OCI-M2 (cell line): ENCODE results near the gene TAS2R13.

Source experiments
- DNase-seq: peaks from one replicate; lab custom pipeline; 2025; ENCODE audit not compliant: unreplicated experiment; lab: John Stamatoyannopoulos, UW

The TAS2R13 gene, protein sequence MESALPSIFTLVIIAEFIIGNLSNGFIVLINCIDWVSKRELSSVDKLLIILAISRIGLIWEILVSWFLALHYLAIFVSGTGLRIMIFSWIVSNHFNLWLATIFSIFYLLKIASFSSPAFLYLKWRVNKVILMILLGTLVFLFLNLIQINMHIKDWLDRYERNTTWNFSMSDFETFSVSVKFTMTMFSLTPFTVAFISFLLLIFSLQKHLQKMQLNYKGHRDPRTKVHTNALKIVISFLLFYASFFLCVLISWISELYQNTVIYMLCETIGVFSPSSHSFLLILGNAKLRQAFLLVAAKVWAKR

DNA sequence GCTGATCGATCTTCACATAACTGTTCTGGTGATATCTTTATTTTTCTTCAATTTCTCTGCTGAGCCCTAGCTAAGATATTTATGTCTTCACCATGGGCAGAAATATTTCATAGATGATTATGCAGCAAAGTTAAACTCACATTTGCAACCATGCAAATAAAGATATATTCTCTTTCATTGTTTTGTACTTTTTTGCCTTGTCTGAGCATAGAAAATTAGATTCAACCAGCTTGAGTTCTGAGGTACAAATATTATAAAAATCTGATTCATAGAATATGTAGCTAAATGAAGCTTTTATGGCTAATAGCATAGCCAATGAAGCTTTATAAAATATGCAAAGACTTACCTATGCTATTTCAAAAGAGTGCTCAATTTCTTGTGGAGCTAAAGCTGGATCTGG is at the start of gene TAS2R13:
Gene TAS2R13, minus strand, starts transcription at position 101 of the 400 bp plus-strand sequence. CDS start 264 bp downstream, outside the sequence.
- DNase-seq: no peak

DNA sequence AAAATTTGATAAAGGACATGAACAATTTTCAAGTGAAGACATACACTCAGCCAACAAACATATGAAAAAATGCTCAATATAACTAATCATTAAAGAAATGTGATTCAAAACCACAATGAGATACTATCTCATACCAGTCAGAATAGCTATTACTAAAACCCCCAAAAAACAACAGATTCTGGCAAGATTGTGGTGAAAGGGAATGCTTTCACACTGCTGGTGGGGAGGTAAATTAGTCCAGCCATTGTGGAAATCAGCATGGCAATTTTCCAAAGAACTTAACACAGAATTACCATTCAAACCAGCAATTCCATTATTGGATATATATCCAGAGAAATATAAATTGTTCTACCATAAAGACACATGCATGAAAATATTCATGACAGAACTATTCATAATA is 48.4 kb upstream of the TAS2R13 start:
- DNase-seq: no peak

DNA sequence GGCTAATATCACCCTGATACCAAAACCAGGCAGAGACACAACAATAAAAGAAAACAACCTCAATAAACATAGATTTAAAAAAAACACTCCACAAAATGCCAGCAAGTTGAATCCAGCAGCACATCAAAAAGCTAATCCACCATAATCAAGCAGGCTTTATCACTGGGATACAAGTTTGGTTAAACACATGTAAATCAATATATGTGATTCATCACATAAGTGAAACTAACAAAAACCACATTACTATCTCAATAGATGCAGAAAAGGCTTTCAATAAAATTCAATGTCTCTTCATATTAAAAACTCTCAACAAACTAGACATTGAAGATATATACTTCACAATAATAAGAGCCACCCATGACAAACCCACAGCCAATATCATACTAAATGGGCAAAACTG is 46.7 kb upstream of the TAS2R13 start:
- DNase-seq: no peak

GRCh38 chr12:10952645-10953044 is 43.3 kb upstream of the TAS2R13 start:
- DNase-seq: no peak

DNA sequence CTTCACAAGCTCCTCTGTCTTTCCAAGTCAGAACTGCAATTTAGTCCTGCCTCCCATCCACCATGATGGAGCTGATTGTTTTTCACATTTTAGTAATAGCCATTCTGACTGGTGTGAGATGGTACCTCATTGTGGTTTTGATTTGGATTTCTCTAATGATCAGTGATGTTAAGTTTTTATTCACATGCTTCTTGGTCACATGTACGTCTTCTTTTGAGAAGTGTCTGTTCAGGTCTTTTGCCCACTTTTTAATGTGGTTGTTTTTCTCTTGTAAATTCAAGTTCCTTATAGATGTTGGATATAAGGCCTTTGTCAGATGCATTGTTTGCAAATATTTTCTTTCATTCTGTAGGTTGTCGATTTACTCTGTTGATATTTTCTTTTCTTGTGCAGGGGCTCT is 33.8 kb upstream of the TAS2R13 start:
- DNase-seq: no peak

GRCh38 chr12:10941916-10942607 is 32.7 kb upstream of the TAS2R13 start:
- DNase-seq: no peak

DNA sequence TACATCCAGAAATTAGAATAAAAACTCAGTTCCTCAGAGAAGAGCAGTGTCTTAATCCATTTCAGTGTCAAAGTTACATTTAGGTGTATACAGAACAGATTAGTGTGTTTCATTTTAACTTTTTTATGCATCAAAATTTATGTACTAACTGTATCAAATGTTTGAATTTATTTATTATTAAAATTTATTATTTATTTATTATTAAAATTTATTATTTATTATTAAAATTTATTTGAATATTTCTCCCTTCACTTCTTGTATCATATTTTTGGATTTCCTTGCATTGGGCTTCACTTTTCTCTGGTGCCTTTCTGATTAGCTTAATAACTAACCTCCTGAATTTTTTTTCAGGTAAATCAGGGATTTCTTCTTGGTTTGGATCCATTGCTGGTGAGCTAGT is 32.0 kb upstream of the TAS2R13 start:
- no peak for DNase-seq

GRCh38 chr12:10940389-10940788 is 31.0 kb upstream of the TAS2R13 start:
- DNase-seq: no peak

DNA sequence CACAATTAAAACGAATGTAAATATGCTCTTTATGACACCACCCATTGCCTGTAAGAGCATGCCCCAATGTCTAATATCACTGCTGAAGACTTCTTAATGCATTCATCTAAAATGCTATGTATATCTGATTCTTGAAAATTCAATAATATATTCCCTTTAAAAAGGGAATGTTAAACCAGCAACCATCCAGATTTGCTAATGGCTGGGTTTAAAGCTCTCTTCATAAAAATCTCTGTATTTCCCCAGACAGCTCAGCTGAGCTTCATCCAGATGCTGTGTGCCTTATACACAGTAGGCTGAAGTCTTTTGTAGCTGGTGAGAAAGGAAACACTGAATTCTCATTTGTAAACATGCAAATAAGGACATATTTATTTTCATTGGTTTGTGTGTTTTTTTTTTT is 29.8 kb upstream of the TAS2R13 start, which contains the start of gene TAS2R14:
Gene TAS2R14, minus strand, starts transcription at position 101 of the 400 bp plus-strand sequence. Its CDS starts 56 bp downstream, at position 45.
- DNase-seq: no peak

GRCh38 chr12:10936506-10936905 is 27.1 kb upstream of the TAS2R13 start:
- DNase-seq: no peak

- DNase-seq: no peak
Observed at GRCh38 chr12:10928746-10929286, 19.5 kb upstream of the TAS2R13 start, which contains the start of gene PRH2. TSS of gene PRH2 (plus strand) at chr12:10929236. CDS start at chr12:10929274, 38 bp downstream.

DNA sequence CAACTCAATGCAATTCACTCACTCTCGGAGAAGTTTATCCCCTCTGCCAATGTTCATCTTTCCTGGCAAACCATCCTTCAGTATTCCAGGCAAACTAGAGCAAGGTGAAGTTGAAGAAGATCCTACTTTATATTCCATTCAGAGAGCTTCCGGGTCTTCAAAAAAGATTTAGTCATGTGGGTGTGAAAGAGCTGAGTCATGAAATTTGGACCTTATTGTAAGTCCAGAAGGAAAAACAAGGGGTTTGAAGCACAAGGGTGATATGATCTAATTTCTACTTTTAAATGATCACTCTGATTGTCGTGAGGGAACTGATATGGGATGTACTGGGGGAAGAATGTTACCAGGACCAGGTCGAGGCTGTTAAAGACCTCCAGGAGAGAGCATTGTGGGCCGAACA is 16.9 kb upstream of the TAS2R13 start:
- DNase-seq: no peak

DNA sequence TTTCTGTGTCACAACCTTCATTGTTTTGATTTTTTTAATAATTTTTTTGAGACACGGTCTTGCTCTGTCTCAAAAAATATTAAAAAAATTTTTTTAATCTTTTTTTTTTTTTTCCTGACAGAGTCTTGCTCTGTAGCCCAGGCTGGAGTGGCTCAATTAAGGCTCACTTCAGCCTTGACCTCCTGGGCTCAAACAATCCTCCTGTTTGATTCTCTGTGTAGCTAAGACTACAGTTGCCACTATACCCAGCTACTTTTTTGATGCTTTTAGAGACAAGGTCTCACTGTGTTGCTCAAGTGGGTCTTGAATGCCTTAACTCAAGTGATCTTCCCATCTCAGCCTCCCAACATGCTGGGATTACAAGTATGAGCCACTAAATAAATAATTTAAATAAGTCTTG is 10.4 kb upstream of the TAS2R13 start:
- DNase-seq: no peak

- DNase-seq: no peak
Observed at GRCh38 chr12:10910380-10910779, 1.0 kb upstream of the TAS2R13 start.

GRCh38 chr12:10904686-10905085 is 4.7 kb downstream of the TAS2R13 start:
- DNase-seq: no peak

DNA sequence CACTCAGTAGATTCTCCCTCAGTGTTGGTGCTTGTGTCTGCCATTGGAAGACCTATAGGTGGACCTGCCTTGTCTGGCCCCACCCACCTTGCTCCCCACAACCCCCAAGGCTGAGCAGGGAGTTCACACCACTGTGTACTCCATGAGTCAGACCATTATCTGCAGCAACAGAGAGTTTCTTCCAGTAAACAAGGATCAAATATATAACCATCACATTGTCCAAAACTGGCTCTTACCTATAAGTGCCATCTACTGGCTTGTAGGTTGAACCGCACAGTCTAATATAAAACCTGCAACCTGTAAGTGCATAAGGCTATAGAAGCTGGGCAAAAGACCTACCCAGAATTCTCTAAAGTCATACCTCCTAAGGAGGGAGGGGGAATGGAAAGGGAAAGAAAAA is 7.9 kb downstream of the TAS2R13 start:
- no peak for DNase-seq

GRCh38 chr12:10900972-10901371 is 8.4 kb downstream of the TAS2R13 start:
- no peak for DNase-seq

DNA sequence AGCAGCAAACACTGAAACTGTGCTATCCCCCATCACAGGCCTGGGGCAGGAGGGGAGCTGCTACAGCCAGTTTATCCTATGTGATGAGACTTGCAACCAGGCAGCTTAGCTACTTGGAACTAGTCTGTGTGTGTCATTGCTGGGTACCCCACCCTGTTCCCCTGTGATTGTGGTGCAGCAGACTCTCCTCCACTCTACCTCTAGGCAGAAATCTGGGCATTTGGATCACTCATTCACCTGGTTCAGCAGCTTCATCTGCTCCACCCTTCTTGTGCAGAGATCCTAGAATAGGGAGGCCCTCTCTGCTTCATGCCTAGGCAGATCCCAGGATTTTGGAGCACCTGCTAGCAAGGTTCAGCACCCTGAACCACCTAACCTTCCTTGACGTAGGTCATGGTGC is 8.8 kb downstream of the TAS2R13 start:
- DNase-seq: no peak

GRCh38 chr12:10896854-10897253 is 12.5 kb downstream of the TAS2R13 start:
- no peak for DNase-seq

DNA sequence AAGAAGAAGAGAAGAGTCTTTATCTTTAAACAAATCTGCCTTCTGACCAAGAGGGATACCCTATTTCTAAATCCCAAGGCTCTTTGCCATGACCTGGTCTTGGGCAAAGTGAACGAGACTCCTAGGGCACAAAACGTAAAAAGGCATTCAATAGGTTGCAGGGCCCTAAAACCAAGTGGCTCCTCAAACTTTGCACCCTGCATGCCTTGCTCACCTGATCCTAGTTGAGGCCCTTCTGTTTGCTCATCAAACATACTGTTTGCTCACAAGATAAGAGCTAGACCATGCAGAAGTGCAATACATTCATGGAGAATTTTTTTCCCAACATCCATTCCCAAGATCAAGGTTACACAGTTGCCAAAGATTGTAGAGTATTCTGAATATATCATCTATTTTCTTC is 17.4 kb downstream of the TAS2R13 start:
- no peak for DNase-seq

- DNase-seq: no peak
Observed at GRCh38 chr12:10889226-10889625, 20.1 kb downstream of the TAS2R13 start.

- DNase-seq: no peak
Observed at GRCh38 chr12:10884086-10884725, 25.2 kb downstream of the TAS2R13 start, which contains the start of gene PRH1. TSS of gene PRH1 (minus strand) at chr12:10884255. CDS start at chr12:10884217, 38 bp downstream.
